Keratinocyte (primary cell): Measurements from ENCODE around the gene TTC9. TPM values are rescaled to one million over a fixed set of nuclear protein-coding genes. Genes with fewer than 3 reads are reported as not detected.

Experiments
- DNase-seq: peaks from one replicate; pipeline ENCODE4 v3.0.0-alpha.2; 2011; ENCODE audit warnings: low read depth, missing footprints, low spot score
- FAIRE-seq: peaks from 2 replicates; lab custom pipeline; 2011; peaks lifted over from hg19 to GRCh38; lab: Jason Lieb, UNC
- H2AFZ ChIP-seq: 2 replicates; pipeline ENCODE4 v1.6.0; 2012; ENCODE audit warnings: low read length, control low read depth, inconsistent platforms; ENCODE audit not compliant: control insufficient read depth
- H3K27ac ChIP-seq: 2 replicates; pipeline ENCODE4 v1.5.1; 2011; ENCODE audit warnings: low read length; ENCODE audit not compliant: control insufficient read depth, insufficient read depth
- H3K27me3 ChIP-seq: 3 replicates; pipeline ENCODE4 v1.6.0; 2011; ENCODE audit warnings: low read length; ENCODE audit not compliant: control insufficient read depth, insufficient read depth; ENCODE audit errors: extremely low read depth
- H3K36me3 ChIP-seq, 2 experiments: 2 replicates in 1 of 2; 3 replicates in 1 of 2; pipeline ENCODE4 v1.5.1; 2011; ENCODE audit warnings: low read length in 2 of 2, mild to moderate bottlenecking in 1 of 2; ENCODE audit not compliant: control insufficient read depth in 2 of 2, insufficient read depth in 2 of 2; ENCODE audit errors: extremely low read depth in 1 of 2
- H3K4me1 ChIP-seq: 3 replicates; pipeline ENCODE4 v1.5.1; 2011; ENCODE audit warnings: low read length; ENCODE audit not compliant: control insufficient read depth, insufficient read depth; ENCODE audit errors: extremely low read depth
- H3K4me2 ChIP-seq: 3 replicates; pipeline ENCODE4 v1.6.0; 2011; ENCODE audit warnings: low read depth, low read length; ENCODE audit not compliant: control insufficient read depth, insufficient read depth; ENCODE audit errors: extremely low read depth
- H3K4me3 ChIP-seq, 3 experiments: fragments of 200-600 bp in 1 of 3; sonication (generic) in 1 of 3; 2 replicates in 2 of 3; 3 replicates in 1 of 3; pipeline ENCODE4 v1.5.1; 2011 to 2016; ENCODE audit warnings: low read length in 3 of 3, mild to moderate bottlenecking in 3 of 3, control low read depth in 2 of 3, inconsistent platforms in 1 of 3, low read depth in 1 of 3, mixed read lengths in 1 of 3, mixed run types in 1 of 3, moderate library complexity in 1 of 3; ENCODE audit not compliant: control insufficient read depth in 2 of 3, insufficient read depth in 2 of 3; ENCODE audit errors: extremely low read depth in 1 of 3
- H3K79me2 ChIP-seq: 2 replicates; pipeline ENCODE4 v1.6.0; 2012; ENCODE audit warnings: low read length; ENCODE audit not compliant: control insufficient read depth, insufficient read depth
- H3K9ac ChIP-seq: 3 replicates; pipeline ENCODE4 v1.6.0; 2011; ENCODE audit warnings: low read length; ENCODE audit not compliant: control insufficient read depth, insufficient read depth; ENCODE audit errors: extremely low read depth
- H3K9me1 ChIP-seq: 3 replicates; pipeline ENCODE4 v1.6.0; 2011; ENCODE audit warnings: low read length; ENCODE audit not compliant: control insufficient read depth, insufficient read depth; ENCODE audit errors: extremely low read depth
- H3K9me3 ChIP-seq: 2 replicates; pipeline ENCODE4 v1.5.1; 2012; ENCODE audit warnings: low read depth, low read length; ENCODE audit not compliant: control insufficient read depth
- H4K20me1 ChIP-seq: 3 replicates; pipeline ENCODE4 v1.6.0; 2011; ENCODE audit warnings: low read length; ENCODE audit not compliant: control insufficient read depth, insufficient read depth; ENCODE audit errors: extremely low read depth
- EZH2 ChIP-seq: IDR thresholded peaks from one replicate; pipeline ENCODE4 v1.6.1; 2012; ENCODE audit warnings: inconsistent platforms, mild to moderate bottlenecking, low read length, moderate library complexity
- dilution Hi-C: fragments of 300-500 bp; cut with MboI; formaldehyde crosslinking; loops from one replicate; pipeline ENCODE4 v1.7.0; 2020; ENCODE audit warnings: low sequenced_read_pairs; ENCODE audit not compliant: extremely low pct_ligation_motif_present
- polyA plus RNA-seq, 5 experiments: library from polyadenylated mRNA; depleted of rRNA in 3 of 5; stranded (reverse) in 3 of 5; stranded (forward) in 1 of 5; unstranded in 1 of 5; fragments of >200 nt; gene quantifications; 1 replicate in 1 of 5; 2 replicates in 3 of 5; 3 replicates in 1 of 5; pipeline versions ENCODE4 v1.2.1 to v1.2.3, GENCODE V29; 2011 to 2012; ENCODE audit warnings: missing spikeins in 2 of 5, low read depth in 1 of 5, low replicate concordance in 1 of 5
- small RNA-seq, 3 experiments: library from RNA; depleted of rRNA; stranded (forward); fragments of <200 nt; gene quantifications; one replicate each; pipeline ENCODE3, GENCODE V24; 2012; ENCODE audit warnings: low read depth in 3 of 3, low replicate concordance in 1 of 3; ENCODE audit not compliant: insufficient read length in 3 of 3
- TF ChIP-seq, protein P1 (sequence below), 3 experiments: IDR thresholded peaks in 1 of 3; conservative IDR thresholded peaks in 1 of 3; optimal IDR thresholded peaks in 1 of 3; 2 replicates in 2 of 3; 3 replicates in 1 of 3; pipeline versions ENCODE3 to v1.5.1; 2011; ENCODE audit warnings: low read length in 3 of 3, mild to moderate bottlenecking in 3 of 3, moderate library complexity in 2 of 3, control low read depth in 1 of 3, inconsistent platforms in 1 of 3; ENCODE audit not compliant: insufficient read depth in 2 of 3; ENCODE audit errors: extremely low read depth in 1 of 3

TTC9 gene
- polyA plus RNA-seq, 1 donor (not counting 4 experiments of a cell fraction or from before 2014, with no cell fraction given), result 0.59 TPM

DNA sequence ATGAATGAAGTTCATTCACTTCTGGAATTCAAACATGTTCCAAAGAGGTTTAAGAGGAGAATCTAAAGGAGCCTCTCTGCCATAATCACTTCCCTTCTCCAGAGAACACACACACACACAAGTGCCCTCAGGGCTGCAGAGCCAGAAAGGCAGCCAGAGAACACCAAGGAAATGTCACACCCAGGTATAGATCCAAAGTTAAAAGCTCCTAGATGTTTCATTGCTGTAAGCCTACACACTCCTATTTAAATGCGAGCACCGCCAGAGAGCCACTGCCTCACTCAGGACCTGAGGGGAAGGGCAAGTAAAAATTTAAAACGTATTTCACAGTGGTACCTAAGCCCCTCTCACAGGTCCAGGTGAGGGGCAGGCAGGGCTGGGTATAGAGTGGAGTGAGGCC, 82.4 kb downstream of the TTC9 start:
- Histone ChIP-seq H4K20me1 (no peaks in the 10 kb centered on the region), H2AFZ (no peak overlapping the region), H3K9me3 (no peaks in the 10 kb centered on the region), H3K79me2 (no peaks in the 10 kb centered on the region), H3K4me1 (peaks cover 18% of the 10 kb centered on the region), H3K4me2 (peak overlapping the region; percentile 31), H3K9ac (no peak overlapping the region), H3K36me3 (peaks cover 15 to 23% of the 10 kb centered on the region in 2 experiments), H3K27me3 (no peaks in the 10 kb centered on the region), H3K4me3 (no peak overlapping the region), H3K27ac (no peak overlapping the region), H3K9me1 (no peaks in the 10 kb centered on the region)
- dilution Hi-C loops, result no loop called here
- FAIRE-seq, result no peak
- TF ChIP-seq, protein P1, sequence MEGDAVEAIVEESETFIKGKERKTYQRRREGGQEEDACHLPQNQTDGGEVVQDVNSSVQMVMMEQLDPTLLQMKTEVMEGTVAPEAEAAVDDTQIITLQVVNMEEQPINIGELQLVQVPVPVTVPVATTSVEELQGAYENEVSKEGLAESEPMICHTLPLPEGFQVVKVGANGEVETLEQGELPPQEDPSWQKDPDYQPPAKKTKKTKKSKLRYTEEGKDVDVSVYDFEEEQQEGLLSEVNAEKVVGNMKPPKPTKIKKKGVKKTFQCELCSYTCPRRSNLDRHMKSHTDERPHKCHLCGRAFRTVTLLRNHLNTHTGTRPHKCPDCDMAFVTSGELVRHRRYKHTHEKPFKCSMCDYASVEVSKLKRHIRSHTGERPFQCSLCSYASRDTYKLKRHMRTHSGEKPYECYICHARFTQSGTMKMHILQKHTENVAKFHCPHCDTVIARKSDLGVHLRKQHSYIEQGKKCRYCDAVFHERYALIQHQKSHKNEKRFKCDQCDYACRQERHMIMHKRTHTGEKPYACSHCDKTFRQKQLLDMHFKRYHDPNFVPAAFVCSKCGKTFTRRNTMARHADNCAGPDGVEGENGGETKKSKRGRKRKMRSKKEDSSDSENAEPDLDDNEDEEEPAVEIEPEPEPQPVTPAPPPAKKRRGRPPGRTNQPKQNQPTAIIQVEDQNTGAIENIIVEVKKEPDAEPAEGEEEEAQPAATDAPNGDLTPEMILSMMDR (optimal IDR thresholded peaks at IDR 0.05 in 1 of 3, IDR thresholded peaks at IDR 0.05 in 1 of 3, conservative IDR thresholded peaks at IDR 0.05 in 1 of 3; ENCODE audit: extremely low read depth in 1 of 3, insufficient read depth in 2 of 3, low read length in 3 of 3), result no peak
- TF ChIP-seq EZH2, result no peak
- DNase-seq, result no peak

DNA sequence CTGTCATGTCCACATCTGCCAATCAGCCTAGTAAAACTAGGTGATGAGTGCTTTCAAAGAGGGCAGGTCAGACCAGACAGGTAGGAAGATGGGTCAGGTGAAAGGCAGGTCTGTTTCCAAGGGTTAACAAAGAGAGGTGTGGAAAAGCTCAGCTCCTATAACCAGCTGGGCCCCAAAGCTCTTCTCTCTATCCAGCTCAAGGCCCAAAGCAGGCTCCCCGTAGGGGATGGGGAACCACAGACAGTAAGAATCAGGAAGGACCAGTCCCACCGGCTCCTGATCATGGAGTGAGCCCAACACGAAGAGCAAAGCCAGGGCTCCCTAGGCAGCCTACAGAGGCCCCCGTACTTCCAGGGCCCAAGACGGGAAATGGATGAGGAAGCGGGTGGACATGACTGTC, 83.2 kb downstream of the TTC9 start:
- Histone ChIP-seq H3K79me2 (no peaks in the 10 kb centered on the region), H3K36me3 (peaks cover 20 to 32% of the 10 kb centered on the region in 2 experiments), H2AFZ (no peak overlapping the region), H3K27ac (no peak overlapping the region), H3K27me3 (no peaks in the 10 kb centered on the region), H3K9ac (no peak overlapping the region), H3K4me3 (no peak overlapping the region), H4K20me1 (no peaks in the 10 kb centered on the region), H3K9me3 (no peaks in the 10 kb centered on the region), H3K4me2 (no peak overlapping the region), H3K9me1 (no peaks in the 10 kb centered on the region), H3K4me1 (peaks cover 18% of the 10 kb centered on the region)
- DNase-seq (no peak), FAIRE-seq (no peak)
- dilution Hi-C loops, result no loop called here
- TF ChIP-seq EZH2, result no peak
- TF ChIP-seq, protein P1 (optimal IDR thresholded peaks at IDR 0.05 in 1 of 3, IDR thresholded peaks at IDR 0.05 in 1 of 3, conservative IDR thresholded peaks at IDR 0.05 in 1 of 3; ENCODE audit: extremely low read depth in 1 of 3, insufficient read depth in 2 of 3, low read length in 3 of 3), result no peak

Small RNAs within 50 kb of the gene (small RNA-seq; reads per million reads assigned to genes)
- gene RN7SL77P, result 0 reads per million in 3 experiments

Other genes starting within 250 kb of the TTC9 start
- 19.3 to 31.4 TPM (median 20.6 TPM) in 3 replicates for gene SYNJ2BP, start 224.8 kb upstream of the TTC9 start, polyA plus RNA-seq
- gene ADAM21, start 189.7 kb upstream of the TTC9 start, polyA plus RNA-seq, result 0.69 to 1.2 TPM (median 0.77 TPM) in 3 replicates
- 0.08 to 0.09 TPM in 2 of 3 replicates, not detected in the other for gene ADAM20, start 106.9 kb upstream of the TTC9 start, polyA plus RNA-seq
- 36.9 to 52.6 TPM (median 40.0 TPM) in 3 replicates for gene MED6, start 41.3 kb upstream of the TTC9 start, polyA plus RNA-seq
- 6.5 to 9.4 TPM (median 7.2 TPM) in 3 replicates for gene MAP3K9, start 167.6 kb downstream of the TTC9 start, polyA plus RNA-seq